ENCODE results near the gene NPFFR1. TPM values are rescaled to one million over a fixed set of nuclear protein-coding genes. Genes with fewer than 3 reads are reported as not detected.
A peak's percentile ranks its signal among the peaks of the same experiment; 100 is the strongest.

Gene NPFFR1
- total RNA-seq, 1 donor from 2014 or later = not detected

DNA sequence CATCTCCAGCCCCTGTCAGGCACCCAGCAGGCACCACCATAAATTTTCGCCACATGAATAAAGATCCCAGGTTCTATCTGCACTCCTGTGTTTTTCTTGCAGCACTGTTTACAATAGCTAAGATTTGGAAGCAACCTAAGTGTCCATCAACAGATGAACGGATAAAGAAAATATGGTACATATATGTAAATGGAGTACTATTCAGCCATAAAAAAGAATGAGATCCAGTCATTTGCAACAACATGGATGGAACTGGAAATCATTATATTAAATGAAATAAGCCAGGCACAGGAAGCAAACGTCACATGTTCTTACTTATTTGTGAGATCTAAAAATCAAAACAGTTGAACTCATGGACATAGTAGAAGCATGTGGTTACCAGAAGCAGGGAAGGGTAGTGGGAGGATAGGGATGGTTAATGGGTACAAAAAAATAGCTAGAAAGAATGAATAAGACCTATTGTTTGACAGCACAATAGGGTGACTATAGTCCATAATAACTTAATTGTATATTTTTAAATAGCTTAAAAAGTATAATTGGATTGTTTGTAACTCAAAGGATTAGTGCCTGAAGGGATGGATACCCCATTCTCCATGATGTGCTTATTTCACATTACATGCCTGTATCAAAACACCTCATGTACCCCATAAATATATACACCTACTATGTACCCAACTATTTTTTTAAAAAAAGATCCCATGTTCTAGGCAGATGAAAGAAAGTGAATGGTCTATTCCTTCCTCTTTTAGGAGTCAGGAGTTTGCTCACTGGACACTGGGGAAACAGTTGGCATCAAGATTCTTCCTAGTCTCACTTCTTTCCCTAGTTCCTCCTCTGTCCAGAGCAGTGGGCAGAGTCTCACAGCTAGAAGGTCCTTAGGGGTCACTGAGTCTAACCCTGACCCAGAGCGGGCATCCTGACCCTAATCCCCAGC, 1.0 kb upstream of the NPFFR1 start:
- H3K9me3 Mint-ChIP-seq = peaks cover 6% of the 10 kb centered on the region
- H3K36me3 Mint-ChIP-seq = peaks cover 5% of the 10 kb centered on the region

DNA sequence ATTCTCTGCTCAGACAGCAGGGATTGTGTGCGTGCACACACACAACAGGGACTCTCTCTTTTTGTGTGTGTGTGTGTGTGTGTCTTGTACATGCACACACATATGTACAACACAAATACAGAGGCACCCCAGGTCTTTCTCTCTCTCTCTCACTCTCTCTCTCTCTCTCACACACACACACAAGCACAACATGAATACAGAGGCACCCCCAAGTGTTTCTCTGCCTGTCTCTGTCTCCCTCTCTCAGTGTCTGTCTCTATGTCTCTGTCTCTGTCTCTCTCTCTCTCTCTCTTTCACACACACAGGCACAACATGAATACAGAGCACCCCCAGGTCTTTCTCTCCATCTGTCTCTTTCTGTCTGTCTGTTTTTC, 746 bp downstream of the NPFFR1 start:
- DNase-seq (ENCODE audit: extremely low spot score, unreplicated experiment) = no peak
- Mint-ChIP-seq H3K9me3 (peaks cover 6% of the 10 kb centered on the region), H3K27ac (no peak overlapping the region), H3K4me1 (ENCODE audit: unreplicated experiment) (no peaks in the 10 kb centered on the region), H3K4me3 (peak overlapping the region; percentile 1), H3K36me3 (peaks cover 5% of the 10 kb centered on the region), H3K27me3 (peaks cover 80% of the 10 kb centered on the region)
- TF ChIP-seq, protein P1, sequence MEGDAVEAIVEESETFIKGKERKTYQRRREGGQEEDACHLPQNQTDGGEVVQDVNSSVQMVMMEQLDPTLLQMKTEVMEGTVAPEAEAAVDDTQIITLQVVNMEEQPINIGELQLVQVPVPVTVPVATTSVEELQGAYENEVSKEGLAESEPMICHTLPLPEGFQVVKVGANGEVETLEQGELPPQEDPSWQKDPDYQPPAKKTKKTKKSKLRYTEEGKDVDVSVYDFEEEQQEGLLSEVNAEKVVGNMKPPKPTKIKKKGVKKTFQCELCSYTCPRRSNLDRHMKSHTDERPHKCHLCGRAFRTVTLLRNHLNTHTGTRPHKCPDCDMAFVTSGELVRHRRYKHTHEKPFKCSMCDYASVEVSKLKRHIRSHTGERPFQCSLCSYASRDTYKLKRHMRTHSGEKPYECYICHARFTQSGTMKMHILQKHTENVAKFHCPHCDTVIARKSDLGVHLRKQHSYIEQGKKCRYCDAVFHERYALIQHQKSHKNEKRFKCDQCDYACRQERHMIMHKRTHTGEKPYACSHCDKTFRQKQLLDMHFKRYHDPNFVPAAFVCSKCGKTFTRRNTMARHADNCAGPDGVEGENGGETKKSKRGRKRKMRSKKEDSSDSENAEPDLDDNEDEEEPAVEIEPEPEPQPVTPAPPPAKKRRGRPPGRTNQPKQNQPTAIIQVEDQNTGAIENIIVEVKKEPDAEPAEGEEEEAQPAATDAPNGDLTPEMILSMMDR (conservative IDR thresholded peaks at IDR 0.05) = no peak

More for the DNA sequence above, 1.0 kb upstream of the NPFFR1 start:
- H3K27me3 Mint-ChIP-seq = peaks cover 74% of the 10 kb centered on the region
- no peaks in the 10 kb centered on the region for H3K4me1 Mint-ChIP-seq (ENCODE audit: unreplicated experiment)
- no peak overlapping the region for H3K4me3 Mint-ChIP-seq
- DNase-seq (ENCODE audit: extremely low spot score, unreplicated experiment) = no peak
- TF ChIP-seq, protein P1 (conservative IDR thresholded peaks at IDR 0.05) = no peak
- H3K27ac Mint-ChIP-seq = no peak overlapping the region

GRCh38 chr10:70281609-70282008, 2.2 kb downstream of the NPFFR1 start:
- TF ChIP-seq, protein P1 (conservative IDR thresholded peaks at IDR 0.05) = no peak

GRCh38 chr10:70280099-70280498, 3.7 kb downstream of the NPFFR1 start:
- no peaks in the 10 kb centered on the region for H3K4me1 Mint-ChIP-seq (ENCODE audit: unreplicated experiment)
- H3K9me3 Mint-ChIP-seq = peaks cover 6% of the 10 kb centered on the region
- no peak overlapping the region for H3K4me3 Mint-ChIP-seq
- H3K27me3 Mint-ChIP-seq = peaks cover 59% of the 10 kb centered on the region
- peaks cover 5% of the 10 kb centered on the region for H3K36me3 Mint-ChIP-seq
- no peak for DNase-seq (ENCODE audit: extremely low spot score, unreplicated experiment)
- TF ChIP-seq, protein P1 (conservative IDR thresholded peaks at IDR 0.05) = no peak
- H3K27ac Mint-ChIP-seq = no peak overlapping the region

More at GRCh38 chr10:70281609-70282008, 2.2 kb downstream of the NPFFR1 start:
- Mint-ChIP-seq H3K4me3 (no peak overlapping the region), H3K36me3 (peaks cover 5% of the 10 kb centered on the region), H3K27me3 (peaks cover 72% of the 10 kb centered on the region), H3K9me3 (peaks cover 6% of the 10 kb centered on the region), H3K4me1 (ENCODE audit: unreplicated experiment) (no peaks in the 10 kb centered on the region), H3K27ac (no peak overlapping the region)
- DNase-seq (ENCODE audit: extremely low spot score, unreplicated experiment) = no peak

GRCh38 chr10:70277396-70278030, 6.3 kb downstream of the NPFFR1 start:
- TF ChIP-seq, protein P1 (conservative IDR thresholded peaks at IDR 0.05) = no peak
- H3K36me3 Mint-ChIP-seq = no peaks in the 10 kb centered on the region
- no peaks in the 10 kb centered on the region for H3K9me3 Mint-ChIP-seq
- H3K27ac Mint-ChIP-seq = no peak overlapping the region
- H3K27me3 Mint-ChIP-seq = peaks cover 39% of the 10 kb centered on the region
- H3K4me3 Mint-ChIP-seq = no peak overlapping the region
- H3K4me1 Mint-ChIP-seq (ENCODE audit: unreplicated experiment) = no peaks in the 10 kb centered on the region
- no peak for DNase-seq (ENCODE audit: extremely low spot score, unreplicated experiment)

Data from type B pancreatic cell (in vitro differentiated cells).